GM23338 (cell line): ENCODE measurements around the gene NSF. TPM values are rescaled to one million over a fixed set of nuclear protein-coding genes. Genes with fewer than 3 reads are reported as not detected.

ENCODE experiments used
- ATAC-seq: fragments of 200-7000 bp; cut with Tn5 transposase; 3 replicates; pipeline ENCODE4 v1.9.1; 2020
- DNase-seq: peaks from one replicate; pipeline ENCODE4 v3.0.0-alpha.2; 2015; ENCODE audit warnings: low spot score
- H2AFZ ChIP-seq: fragments of 200-600 bp; sonication (generic); 2 replicates; pipeline ENCODE4 v1.8.0; 2016; ENCODE audit warnings: antibody characterized with exemption, mild to moderate bottlenecking, moderate library complexity
- H3F3A ChIP-seq: fragments of 200-600 bp; sonication (generic); replicated peaks from 2 replicates; pipeline ENCODE4 v1.8.0; 2017; ENCODE audit warnings: antibody characterized with exemption, mixed run types, low read depth
- H3K27ac ChIP-seq: fragments of 200-600 bp; sonication (generic); 2 replicates; pipeline ENCODE4 v1.6.1; 2016; ENCODE audit warnings: low read depth
- H3K27me3 ChIP-seq: fragments of 200-600 bp; sonication (generic); 2 replicates; pipeline ENCODE4 v1.8.0; 2016; ENCODE audit warnings: mild to moderate bottlenecking, mixed run types, moderate library complexity; ENCODE audit not compliant: insufficient read depth
- H3K36me3 ChIP-seq: fragments of 200-600 bp; sonication (generic); 2 replicates; pipeline ENCODE4 v1.8.0; 2016; ENCODE audit warnings: mild to moderate bottlenecking; ENCODE audit not compliant: insufficient read depth
- H3K4me1 ChIP-seq: fragments of 200-600 bp; sonication (generic); 2 replicates; pipeline ENCODE4 v1.8.0; 2016; ENCODE audit warnings: mild to moderate bottlenecking, moderate library complexity; ENCODE audit not compliant: insufficient read depth
- H3K4me2 ChIP-seq: fragments of 200-600 bp; sonication (generic); 2 replicates; pipeline ENCODE4 v1.7.1; 2017; ENCODE audit warnings: mixed run types
- H3K4me3 ChIP-seq: fragments of 200-600 bp; sonication (generic); 2 replicates; pipeline ENCODE4 v1.6.1; 2016; ENCODE audit warnings: mixed run types
- H3K79me2 ChIP-seq: fragments of 200-600 bp; sonication (generic); replicated peaks from 2 replicates; pipeline ENCODE4 v1.8.0; 2017; ENCODE audit warnings: mild to moderate bottlenecking; ENCODE audit not compliant: insufficient read depth
- H3K9me2 ChIP-seq: fragments of 200-600 bp; sonication (generic); 2 replicates; pipeline ENCODE4 v1.8.0; 2017; ENCODE audit not compliant: insufficient read depth
- H4K20me1 ChIP-seq: fragments of 200-600 bp; sonication (generic); replicated peaks from 2 replicates; pipeline ENCODE4 v1.8.0; 2017; ENCODE audit warnings: mild to moderate bottlenecking; ENCODE audit not compliant: insufficient read depth
- H3K27ac Mint-ChIP-seq: 2 replicates; pipeline ENCODE4 v1.8.0; 2020; ENCODE audit warnings: inconsistent platforms, mild to moderate bottlenecking, moderate library complexity, mixed read lengths
- H3K27me3 Mint-ChIP-seq: 3 replicates; pipeline ENCODE4 v1.8.0; 2022; ENCODE audit warnings: low read depth, mild to moderate bottlenecking, moderate library complexity, mixed read lengths, inconsistent platforms; ENCODE audit not compliant: insufficient read depth, poor library complexity
- H3K36me3 Mint-ChIP-seq: 3 replicates; pipeline ENCODE4 v1.8.0; 2021; ENCODE audit warnings: low read depth, mild to moderate bottlenecking, inconsistent platforms, moderate library complexity, mixed read lengths
- H3K4me1 Mint-ChIP-seq: 3 replicates; pipeline ENCODE4 v1.8.0; 2020; ENCODE audit warnings: mild to moderate bottlenecking, inconsistent platforms, mixed read lengths
- H3K4me3 Mint-ChIP-seq: 3 replicates; pipeline ENCODE4 v1.8.0; 2021; ENCODE audit warnings: moderate library complexity, mild to moderate bottlenecking, inconsistent platforms, mixed read lengths
- H3K9me3 Mint-ChIP-seq: 3 replicates; pipeline ENCODE4 v1.8.0; 2020; ENCODE audit warnings: moderate library complexity, mild to moderate bottlenecking, inconsistent platforms, mixed read lengths
- CREB1 ChIP-seq: fragments of 250-450 bp; sonication (Bioruptor Pico); IDR thresholded peaks from 2 replicates; pipeline ENCODE4 v1.5.0; 2020; ENCODE audit warnings: low read depth, mild to moderate bottlenecking, moderate library complexity
- EZH2 ChIP-seq: fragments of 200-600 bp; sonication (generic); IDR thresholded peaks from one replicate; pipeline ENCODE4 v1.8.0; 2017; ENCODE audit warnings: antibody characterized with exemption, mild to moderate bottlenecking, low read depth; ENCODE audit not compliant: unreplicated experiment
- EZH2phosphoT487 ChIP-seq: fragments of 200-600 bp; sonication (generic); IDR thresholded peaks from one replicate; pipeline ENCODE4 v1.8.1; 2018; ENCODE audit warnings: antibody characterized with exemption; ENCODE audit not compliant: unreplicated experiment
- NANOG ChIP-seq: IDR thresholded peaks from 2 replicates; pipeline ENCODE4 v1.6.1; 2016; ENCODE audit warnings: antibody characterized with exemption, borderline replicate concordance
- POLR2AphosphoS5 ChIP-seq: IDR thresholded peaks from 2 replicates; pipeline ENCODE4 v1.6.1; 2016; ENCODE audit warnings: antibody characterized with exemption, low read depth
- STAT1 ChIP-seq: IDR thresholded peaks from one replicate; pipeline ENCODE4 v1.6.1; 2016; ENCODE audit warnings: antibody characterized with exemption; ENCODE audit not compliant: unreplicated experiment
- ZNF114 ChIP-seq: fragments of 250-450 bp; sonication (Bioruptor Pico); IDR thresholded peaks from 2 replicates; pipeline ENCODE4 v1.5.0; 2020; ENCODE audit warnings: mild to moderate bottlenecking, moderate library complexity
- ZNF331 ChIP-seq: fragments of 250-450 bp; sonication (Bioruptor Pico); IDR thresholded peaks from 2 replicates; pipeline ENCODE4 v1.5.0; 2020; ENCODE audit warnings: low read depth, mild to moderate bottlenecking, moderate library complexity
- polyA plus RNA-seq: library from polyadenylated mRNA; unstranded; fragments of >200 nt; fragmentation: Nextera tagmentation; extraction: Ambion mirVana; gene quantifications from 2 replicates; pipeline ENCODE4 v1.2.1, GENCODE V29; 2016
- total RNA-seq: library from RNA; depleted of rRNA; stranded (reverse); fragments of >200 nt; shearing (Covaris generic); gene quantifications from 2 replicates; pipeline ENCODE4 v1.2.3, GENCODE V29; 2014
- TF ChIP-seq, protein P1 (sequence below): IDR thresholded peaks from one replicate; pipeline ENCODE4 v1.6.1; 2018; ENCODE audit warnings: antibody characterized with exemption; ENCODE audit not compliant: unreplicated experiment
- TF ChIP-seq, protein P2 (sequence below): fragments of 250-450 bp; sonication (Bioruptor Pico); IDR thresholded peaks from 2 replicates; pipeline ENCODE4 v1.5.0; 2020; ENCODE audit warnings: mild to moderate bottlenecking, moderate library complexity
- TF ChIP-seq, protein P3 (sequence below), 2 experiments: fragments of 200-600 bp in 1 of 2; sonication (generic) in 1 of 2; conservative IDR thresholded peaks; 2 replicates each; pipeline versions ENCODE4 v1.5.1 to v1.6.1; 2016 to 2017; ENCODE audit warnings: antibody characterized with exemption in 2 of 2, low read depth in 2 of 2, mild to moderate bottlenecking in 2 of 2, moderate library complexity in 1 of 2
- TF ChIP-seq, protein P4 (sequence below): IDR thresholded peaks from 2 replicates; pipeline ENCODE4 v1.6.1; 2016; ENCODE audit warnings: antibody characterized with exemption

The NSF gene
- total and polyA plus RNA-seq, 2 experiments from 2014 or later: 12.5 to 26.5 TPM

DNA sequence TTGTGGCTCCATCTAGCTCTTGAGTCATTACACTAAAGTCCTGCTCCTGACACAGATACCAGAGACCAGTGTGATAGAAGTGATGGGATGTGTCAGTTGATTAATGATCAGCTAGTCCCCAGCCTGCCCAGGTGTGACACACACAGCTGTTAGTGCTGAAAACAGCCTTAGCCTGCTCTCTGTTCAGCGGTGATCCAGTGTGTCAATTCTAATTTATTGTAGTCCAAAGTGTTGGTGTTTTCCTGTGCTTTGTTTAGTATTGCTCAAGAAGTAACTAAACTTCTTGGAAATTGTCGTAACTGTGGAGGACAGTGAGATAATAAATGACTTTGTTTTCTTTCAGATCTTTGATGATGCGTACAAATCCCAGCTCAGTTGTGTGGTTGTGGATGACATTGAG, 135.7 kb downstream of the NSF start:
- Mint-ChIP-seq H3K4me1 (peaks cover 16% of the 10 kb centered on the region), H3K27me3 (no peaks in the 10 kb centered on the region), H3K27ac (no peak overlapping the region), H3K36me3 (no peaks in the 10 kb centered on the region), H3K9me3 (no peaks in the 10 kb centered on the region), H3K4me3 (no peak overlapping the region)
- no peaks in the 10 kb centered on the region for H3F3A ChIP-seq
- H3K79me2 ChIP-seq: no peaks in the 10 kb centered on the region
- no peaks in the 10 kb centered on the region for H3K9me2 ChIP-seq
- DNase-seq (no peak), ATAC-seq (no peak)
- no peak overlapping the region for H3K4me3 ChIP-seq
- no peak overlapping the region for H3K27ac ChIP-seq
- no peak overlapping the region for H2AFZ ChIP-seq
- H3K27me3 ChIP-seq: no peaks in the 10 kb centered on the region
- no peak overlapping the region for H3K4me2 ChIP-seq
- TF ChIP-seq STAT1 (no peak), ZNF114 (CRISPR knock-in tag) (no peak), EZH2phosphoT487 (no peak), NANOG (no peak), EZH2 (no peak), ZNF331 (CRISPR knock-in tag) (no peak), CREB1 (CRISPR knock-in tag) (no peak), POLR2AphosphoS5 (no peak)
- TF ChIP-seq, protein P1, sequence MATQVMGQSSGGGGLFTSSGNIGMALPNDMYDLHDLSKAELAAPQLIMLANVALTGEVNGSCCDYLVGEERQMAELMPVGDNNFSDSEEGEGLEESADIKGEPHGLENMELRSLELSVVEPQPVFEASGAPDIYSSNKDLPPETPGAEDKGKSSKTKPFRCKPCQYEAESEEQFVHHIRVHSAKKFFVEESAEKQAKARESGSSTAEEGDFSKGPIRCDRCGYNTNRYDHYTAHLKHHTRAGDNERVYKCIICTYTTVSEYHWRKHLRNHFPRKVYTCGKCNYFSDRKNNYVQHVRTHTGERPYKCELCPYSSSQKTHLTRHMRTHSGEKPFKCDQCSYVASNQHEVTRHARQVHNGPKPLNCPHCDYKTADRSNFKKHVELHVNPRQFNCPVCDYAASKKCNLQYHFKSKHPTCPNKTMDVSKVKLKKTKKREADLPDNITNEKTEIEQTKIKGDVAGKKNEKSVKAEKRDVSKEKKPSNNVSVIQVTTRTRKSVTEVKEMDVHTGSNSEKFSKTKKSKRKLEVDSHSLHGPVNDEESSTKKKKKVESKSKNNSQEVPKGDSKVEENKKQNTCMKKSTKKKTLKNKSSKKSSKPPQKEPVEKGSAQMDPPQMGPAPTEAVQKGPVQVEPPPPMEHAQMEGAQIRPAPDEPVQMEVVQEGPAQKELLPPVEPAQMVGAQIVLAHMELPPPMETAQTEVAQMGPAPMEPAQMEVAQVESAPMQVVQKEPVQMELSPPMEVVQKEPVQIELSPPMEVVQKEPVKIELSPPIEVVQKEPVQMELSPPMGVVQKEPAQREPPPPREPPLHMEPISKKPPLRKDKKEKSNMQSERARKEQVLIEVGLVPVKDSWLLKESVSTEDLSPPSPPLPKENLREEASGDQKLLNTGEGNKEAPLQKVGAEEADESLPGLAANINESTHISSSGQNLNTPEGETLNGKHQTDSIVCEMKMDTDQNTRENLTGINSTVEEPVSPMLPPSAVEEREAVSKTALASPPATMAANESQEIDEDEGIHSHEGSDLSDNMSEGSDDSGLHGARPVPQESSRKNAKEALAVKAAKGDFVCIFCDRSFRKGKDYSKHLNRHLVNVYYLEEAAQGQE: no peak
- TF ChIP-seq, protein P2, sequence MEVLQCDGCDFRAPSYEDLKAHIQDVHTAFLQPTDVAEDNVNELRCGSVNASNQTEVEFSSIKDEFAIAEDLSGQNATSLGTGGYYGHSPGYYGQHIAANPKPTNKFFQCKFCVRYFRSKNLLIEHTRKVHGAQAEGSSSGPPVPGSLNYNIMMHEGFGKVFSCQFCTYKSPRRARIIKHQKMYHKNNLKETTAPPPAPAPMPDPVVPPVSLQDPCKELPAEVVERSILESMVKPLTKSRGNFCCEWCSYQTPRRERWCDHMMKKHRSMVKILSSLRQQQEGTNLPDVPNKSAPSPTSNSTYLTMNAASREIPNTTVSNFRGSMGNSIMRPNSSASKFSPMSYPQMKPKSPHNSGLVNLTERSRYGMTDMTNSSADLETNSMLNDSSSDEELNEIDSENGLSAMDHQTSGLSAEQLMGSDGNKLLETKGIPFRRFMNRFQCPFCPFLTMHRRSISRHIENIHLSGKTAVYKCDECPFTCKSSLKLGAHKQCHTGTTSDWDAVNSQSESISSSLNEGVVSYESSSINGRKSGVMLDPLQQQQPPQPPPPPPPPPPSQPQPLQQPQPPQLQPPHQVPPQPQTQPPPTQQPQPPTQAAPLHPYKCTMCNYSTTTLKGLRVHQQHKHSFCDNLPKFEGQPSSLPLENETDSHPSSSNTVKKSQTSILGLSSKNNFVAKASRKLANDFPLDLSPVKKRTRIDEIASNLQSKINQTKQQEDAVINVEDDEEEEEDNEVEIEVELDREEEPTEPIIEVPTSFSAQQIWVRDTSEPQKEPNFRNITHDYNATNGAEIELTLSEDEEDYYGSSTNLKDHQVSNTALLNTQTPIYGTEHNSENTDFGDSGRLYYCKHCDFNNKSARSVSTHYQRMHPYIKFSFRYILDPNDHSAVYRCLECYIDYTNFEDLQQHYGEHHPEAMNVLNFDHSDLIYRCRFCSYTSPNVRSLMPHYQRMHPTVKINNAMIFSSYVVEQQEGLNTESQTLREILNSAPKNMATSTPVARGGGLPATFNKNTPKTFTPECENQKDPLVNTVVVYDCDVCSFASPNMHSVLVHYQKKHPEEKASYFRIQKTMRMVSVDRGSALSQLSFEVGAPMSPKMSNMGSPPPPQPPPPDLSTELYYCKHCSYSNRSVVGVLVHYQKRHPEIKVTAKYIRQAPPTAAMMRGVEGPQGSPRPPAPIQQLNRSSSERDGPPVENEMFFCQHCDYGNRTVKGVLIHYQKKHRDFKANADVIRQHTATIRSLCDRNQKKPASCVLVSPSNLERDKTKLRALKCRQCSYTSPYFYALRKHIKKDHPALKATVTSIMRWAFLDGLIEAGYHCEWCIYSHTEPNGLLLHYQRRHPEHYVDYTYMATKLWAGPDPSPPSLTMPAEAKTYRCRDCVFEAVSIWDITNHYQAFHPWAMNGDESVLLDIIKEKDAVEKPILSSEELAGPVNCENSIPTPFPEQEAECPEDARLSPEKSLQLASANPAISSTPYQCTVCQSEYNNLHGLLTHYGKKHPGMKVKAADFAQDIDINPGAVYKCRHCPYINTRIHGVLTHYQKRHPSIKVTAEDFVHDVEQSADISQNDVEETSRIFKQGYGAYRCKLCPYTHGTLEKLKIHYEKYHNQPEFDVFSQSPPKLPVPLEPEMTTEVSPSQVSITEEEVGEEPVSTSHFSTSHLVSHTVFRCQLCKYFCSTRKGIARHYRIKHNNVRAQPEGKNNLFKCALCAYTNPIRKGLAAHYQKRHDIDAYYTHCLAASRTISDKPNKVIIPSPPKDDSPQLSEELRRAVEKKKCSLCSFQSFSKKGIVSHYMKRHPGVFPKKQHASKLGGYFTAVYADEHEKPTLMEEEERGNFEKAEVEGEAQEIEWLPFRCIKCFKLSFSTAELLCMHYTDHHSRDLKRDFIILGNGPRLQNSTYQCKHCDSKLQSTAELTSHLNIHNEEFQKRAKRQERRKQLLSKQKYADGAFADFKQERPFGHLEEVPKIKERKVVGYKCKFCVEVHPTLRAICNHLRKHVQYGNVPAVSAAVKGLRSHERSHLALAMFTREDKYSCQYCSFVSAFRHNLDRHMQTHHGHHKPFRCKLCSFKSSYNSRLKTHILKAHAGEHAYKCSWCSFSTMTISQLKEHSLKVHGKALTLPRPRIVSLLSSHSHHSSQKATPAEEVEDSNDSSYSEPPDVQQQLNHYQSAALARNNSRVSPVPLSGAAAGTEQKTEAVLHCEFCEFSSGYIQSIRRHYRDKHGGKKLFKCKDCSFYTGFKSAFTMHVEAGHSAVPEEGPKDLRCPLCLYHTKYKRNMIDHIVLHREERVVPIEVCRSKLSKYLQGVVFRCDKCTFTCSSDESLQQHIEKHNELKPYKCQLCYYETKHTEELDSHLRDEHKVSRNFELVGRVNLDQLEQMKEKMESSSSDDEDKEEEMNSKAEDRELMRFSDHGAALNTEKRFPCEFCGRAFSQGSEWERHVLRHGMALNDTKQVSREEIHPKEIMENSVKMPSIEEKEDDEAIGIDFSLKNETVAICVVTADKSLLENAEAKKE (CRISPR knock-in tag): no peak
- TF ChIP-seq, protein P3, sequence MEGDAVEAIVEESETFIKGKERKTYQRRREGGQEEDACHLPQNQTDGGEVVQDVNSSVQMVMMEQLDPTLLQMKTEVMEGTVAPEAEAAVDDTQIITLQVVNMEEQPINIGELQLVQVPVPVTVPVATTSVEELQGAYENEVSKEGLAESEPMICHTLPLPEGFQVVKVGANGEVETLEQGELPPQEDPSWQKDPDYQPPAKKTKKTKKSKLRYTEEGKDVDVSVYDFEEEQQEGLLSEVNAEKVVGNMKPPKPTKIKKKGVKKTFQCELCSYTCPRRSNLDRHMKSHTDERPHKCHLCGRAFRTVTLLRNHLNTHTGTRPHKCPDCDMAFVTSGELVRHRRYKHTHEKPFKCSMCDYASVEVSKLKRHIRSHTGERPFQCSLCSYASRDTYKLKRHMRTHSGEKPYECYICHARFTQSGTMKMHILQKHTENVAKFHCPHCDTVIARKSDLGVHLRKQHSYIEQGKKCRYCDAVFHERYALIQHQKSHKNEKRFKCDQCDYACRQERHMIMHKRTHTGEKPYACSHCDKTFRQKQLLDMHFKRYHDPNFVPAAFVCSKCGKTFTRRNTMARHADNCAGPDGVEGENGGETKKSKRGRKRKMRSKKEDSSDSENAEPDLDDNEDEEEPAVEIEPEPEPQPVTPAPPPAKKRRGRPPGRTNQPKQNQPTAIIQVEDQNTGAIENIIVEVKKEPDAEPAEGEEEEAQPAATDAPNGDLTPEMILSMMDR (conservative IDR thresholded peaks at IDR 0.05; ENCODE audit: low read depth in 2 of 2): no peak
- TF ChIP-seq, protein P4, sequence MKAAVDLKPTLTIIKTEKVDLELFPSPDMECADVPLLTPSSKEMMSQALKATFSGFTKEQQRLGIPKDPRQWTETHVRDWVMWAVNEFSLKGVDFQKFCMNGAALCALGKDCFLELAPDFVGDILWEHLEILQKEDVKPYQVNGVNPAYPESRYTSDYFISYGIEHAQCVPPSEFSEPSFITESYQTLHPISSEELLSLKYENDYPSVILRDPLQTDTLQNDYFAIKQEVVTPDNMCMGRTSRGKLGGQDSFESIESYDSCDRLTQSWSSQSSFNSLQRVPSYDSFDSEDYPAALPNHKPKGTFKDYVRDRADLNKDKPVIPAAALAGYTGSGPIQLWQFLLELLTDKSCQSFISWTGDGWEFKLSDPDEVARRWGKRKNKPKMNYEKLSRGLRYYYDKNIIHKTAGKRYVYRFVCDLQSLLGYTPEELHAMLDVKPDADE: no peak
- H3K4me1 ChIP-seq: no peaks in the 10 kb centered on the region
- no peaks in the 10 kb centered on the region for H3K36me3 ChIP-seq
- peaks cover 4% of the 10 kb centered on the region; the same call in 1 of the 2 replicates for H4K20me1 ChIP-seq
